Heart right ventricle (tissue), 16 donors: ENCODE measurements around the gene IFNL2. TPM values are rescaled to one million over a fixed set of nuclear protein-coding genes. Genes with fewer than 3 reads are reported as not detected.

Experiments
- ATAC-seq, 8 donors: fragments of 200-7000 bp; cut with Tn5 transposase; one replicate each; pipeline ENCODE4 v1.9.1; 2020; ENCODE audit warnings: mild to moderate bottlenecking in 8 of 8, moderate library complexity in 8 of 8, moderate number of reproducible peaks in 1 of 8
- DNase-seq, 2 donors: peaks; one replicate each; pipeline ENCODE4 v3.0.0-alpha.2; 2020
- H3K27ac ChIP-seq, 10 donors: fragments of 200-600 bp; sonication (generic) in 2 of 10; one replicate each; pipeline versions ENCODE4 v1.5.0 to v1.8.0; 2020 to 2022; ENCODE audit warnings: mild to moderate bottlenecking in 3 of 10
- H3K27me3 ChIP-seq, 7 donors: fragments of 200-600 bp; one replicate each; pipeline ENCODE4 v1.8.0; 2021 to 2022; ENCODE audit warnings: mild to moderate bottlenecking in 2 of 7
- H3K36me3 ChIP-seq, 9 donors: fragments of 200-600 bp; sonication (generic) in 1 of 9; one replicate each; pipeline versions ENCODE4 v1.5.0 to v1.8.0; 2020 to 2022; ENCODE audit warnings: mild to moderate bottlenecking in 2 of 9
- H3K4me1 ChIP-seq, 9 donors: fragments of 200-600 bp; sonication (generic) in 1 of 9; one replicate each; pipeline versions ENCODE4 v1.5.0 to v1.8.0; 2020 to 2022; ENCODE audit warnings: mild to moderate bottlenecking in 4 of 9
- H3K4me3 ChIP-seq, 10 donors: fragments of 200-600 bp; sonication (generic) in 2 of 10; one replicate each; pipeline versions ENCODE4 v1.5.0 to v1.8.0; 2020 to 2022; ENCODE audit warnings: mild to moderate bottlenecking in 7 of 10, moderate library complexity in 2 of 10
- H3K9me3 ChIP-seq, 11 donors: fragments of 200-600 bp in 10 of 11; sonication (generic) in 2 of 11; one replicate each; pipeline versions ENCODE4 v1.5.0 to v1.8.0; 2013 to 2022; ENCODE audit warnings: mild to moderate bottlenecking in 2 of 11, control low read depth in 1 of 11, moderate library complexity in 1 of 11
- CTCF ChIP-seq, 9 donors: fragments of 200-600 bp; sonication (generic) in 2 of 9; IDR thresholded peaks; one replicate each; pipeline versions ENCODE4 v1.5.0 to v1.8.0; 2021 to 2022; ENCODE audit warnings: antibody characterized with exemption in 9 of 9, mild to moderate bottlenecking in 5 of 9, moderate library complexity in 1 of 9
- WGBS, 2 donors: extraction: QIAGEN DNeasy Blood & Tissue Kit; methylation state at CpG; one replicate each; pipeline ENCODE4 v1.1.7; 2013; ENCODE audit warnings: inconsistent platforms in 1 of 2; 5-methylcytosine and 5-hydroxymethylcytosine counted together
- intact Hi-C, 10 donors: fragments of 100-400 bp; cut with DNase I; formaldehyde crosslinking; loops; one replicate each; pipeline versions ENCODE4 v1.11.1 to v1.14.2; 2022
- polyA plus RNA-seq, 2 donors: library from polyadenylated mRNA; stranded (reverse); fragments of 200-250 nt; gene quantifications; one replicate each; pipeline ENCODE4 v1.2.3, GENCODE V29; 2013
- total RNA-seq, 10 donors: library from RNA; stranded (reverse); fragmentation: NEBNext Ultra II Directional in 3 of 10; extraction: Animal tissue kit (Norgen Biotek cat#: 25700) in 3 of 10; gene quantifications; one replicate each; pipeline versions ENCODE4 v1.2.1 to v1.2.4, GENCODE V29; 2021 to 2023
- donor health status: Arrhythmogenic right ventricular cardiomyopathy.
- donor health status: ischemic (EF 13 %, LVEDD 7.1; RV severe dilation, severe dysfunction).
- donor health status: healthy with polysubstance abuse.
- donor health status: DM: no; HTN: yes; CAD: no.
- donor health status: DM: no; HTN: no; CAD: no.
- donor health status: ischemic (EF 25% LVEDD 6.9; RV normal size, moderate dysfunction).
- donor health status: ischemic (EF 25% LVEDD 5.7; RV mildly dilated, moderate dysfunction).
- donor health status: healthy.
- donor health status: DM: yes; HTN: yes; CAD: no.
- donor health status: Ischemic cardiomyopathy.
- donor health status: ischemic (EF 35%, LVEDD 5.7; RV mildly dilated, moderate dysfunction).
- donor health status: nonischemic (EF 11% LVEDD 7.7; RV severe dilation, severe dysfunction).
- donor health status: DM: yes; HTN: yes; CAD: no.
- donor health status: PGD.
- donor health status: ischemic (EF 29% LVEDD 5.4; RV normal size, mild dysfunction).
- donor health status: nonischemic (EF 23%, LVEDD 6.1; RV moderate dilation, normal function).

Gene IFNL2
- total and polyA plus RNA-seq, 12 donors, result not detected

GRCh38 chr19:39318071-39318470, 49.9 kb downstream of the IFNL2 start:
- no peaks in the 10 kb centered on the region for H3K9me3 ChIP-seq
- peaks cover 0 to 23% (median 0%) of the 10 kb centered on the region in 9 donors for H3K36me3 ChIP-seq
- H3K4me1 ChIP-seq, result peaks cover 0 to 4% (median 0%) of the 10 kb centered on the region in 9 donors
- 93 to 96% methylated on average over 5 of the region's 5 CpGs for WGBS, 2 donors
- no peak overlapping the region for H3K27ac ChIP-seq
- no peak overlapping the region for H3K4me3 ChIP-seq
- intact Hi-C loops, result no loop called here
- no peak for TF ChIP-seq CTCF (IDR thresholded peaks at IDR 0.05)
- DNase-seq (no peak), ATAC-seq (no peak)
- H3K27me3 ChIP-seq, result peaks cover 0 to 23% (median 0%) of the 10 kb centered on the region in 7 donors

DNA sequence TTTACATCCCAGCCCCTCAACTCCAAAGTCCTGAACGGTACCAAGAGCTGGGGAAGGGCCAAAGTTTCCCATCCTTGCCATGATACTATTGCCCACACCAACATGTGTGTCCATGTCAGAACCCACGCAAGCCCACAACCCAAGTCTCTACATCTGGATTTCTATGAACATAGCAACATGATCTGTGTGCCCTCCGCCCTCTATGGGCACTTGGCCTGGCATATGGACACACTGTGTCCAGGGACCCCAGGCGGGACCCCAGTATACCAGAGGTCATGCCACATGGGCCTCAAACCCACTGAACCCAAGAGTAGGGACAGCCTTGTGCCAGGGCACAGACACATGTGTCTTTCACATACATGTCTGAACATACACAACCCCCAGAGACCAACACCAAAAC, 50.5 kb downstream of the IFNL2 start:
- ATAC-seq, result no peak

GRCh38 chr19:39319098-39319891, 51.1 kb downstream of the IFNL2 start:
- WGBS, 2 donors, result 86 to 91% methylated on average over 5 of the region's 5 CpGs
- peaks cover 0 to 4% (median 0%) of the 10 kb centered on the region in 9 donors for H3K4me1 ChIP-seq
- ATAC-seq (no peak), DNase-seq (no peak)
- no peak overlapping the region for H3K27ac ChIP-seq
- TF ChIP-seq CTCF (IDR thresholded peaks at IDR 0.05), result no peak
- H3K9me3 ChIP-seq, result no peaks in the 10 kb centered on the region
- intact Hi-C loops, result no loop called here
- peaks cover 0 to 10% (median 0%) of the 10 kb centered on the region in 9 donors for H3K36me3 ChIP-seq
- H3K4me3 ChIP-seq, result no peak overlapping the region
- peaks cover 0 to 23% (median 0%) of the 10 kb centered on the region in 7 donors for H3K27me3 ChIP-seq

More for the DNA sequence above, 50.5 kb downstream of the IFNL2 start:
- 94 to 95% methylated on average over 4 of the region's 4 CpGs for WGBS, 2 donors
- no peak for TF ChIP-seq CTCF (IDR thresholded peaks at IDR 0.05)
- intact Hi-C loops, result no loop called here
- H3K9me3 ChIP-seq, result no peaks in the 10 kb centered on the region
- H3K36me3 ChIP-seq, result peaks cover 0 to 16% (median 0%) of the 10 kb centered on the region in 9 donors
- peaks cover 0 to 4% (median 0%) of the 10 kb centered on the region in 9 donors for H3K4me1 ChIP-seq
- no peak for DNase-seq
- H3K4me3 ChIP-seq, result no peak overlapping the region
- H3K27me3 ChIP-seq, result peaks cover 0 to 23% (median 0%) of the 10 kb centered on the region in 7 donors
- H3K27ac ChIP-seq, result no peak overlapping the region

Other genes with a start within 250 kb of the IFNL2 start
- 10 to 100 TPM; 11.4 to 40.5 (median 21.4) TPM for gene FBXO27, start 235.8 kb upstream of the IFNL2 start, total RNA-seq
- gene FBXO27, start 235.8 kb upstream of the IFNL2 start, polyA plus RNA-seq, result 1 to 10 TPM; 2.3 to 6.6 TPM
- gene ACP7, start 184.0 kb upstream of the IFNL2 start, total RNA-seq, result not detected
- not detected for gene ACP7, start 184.0 kb upstream of the IFNL2 start, polyA plus RNA-seq
- gene PAK4, start 142.6 kb upstream of the IFNL2 start, total RNA-seq, result 10 to 100 TPM; 11.7 to 22.4 (median 16.1) TPM
- 10 to 100 TPM in 1 of 2 donors, 1 to 10 TPM in 1; 8.6 to 19.2 TPM for gene PAK4, start 142.6 kb upstream of the IFNL2 start, polyA plus RNA-seq
- gene NCCRP1, start 71.4 kb upstream of the IFNL2 start, total RNA-seq, result not detected
- gene NCCRP1, start 71.4 kb upstream of the IFNL2 start, polyA plus RNA-seq, result under 1 TPM in 1 of 2 donors, not detected in 1; 0.03 TPM
- gene SYCN, start 64.1 kb upstream of the IFNL2 start, total RNA-seq, result under 1 TPM in 1 of 10 donors, not detected in 9; 0.55 TPM
- gene SYCN, start 64.1 kb upstream of the IFNL2 start, polyA plus RNA-seq, result not detected
- not detected for gene IFNL3, start 23.4 kb upstream of the IFNL2 start, total RNA-seq
- gene IFNL3, start 23.4 kb upstream of the IFNL2 start, polyA plus RNA-seq, result not detected
- gene IFNL4, start 19.5 kb upstream of the IFNL2 start, total RNA-seq, result not detected
- not detected for gene IFNL4, start 19.5 kb upstream of the IFNL2 start, polyA plus RNA-seq
- not detected for gene IFNL1, start 28.0 kb downstream of the IFNL2 start, total RNA-seq
- not detected for gene IFNL1, start 28.0 kb downstream of the IFNL2 start, polyA plus RNA-seq
- under 1 TPM in 9 of 10 donors, not detected in 1; 0.07 to 0.42 (median 0.32) TPM for gene LRFN1, start 52.5 kb downstream of the IFNL2 start, total RNA-seq
- gene LRFN1, start 52.5 kb downstream of the IFNL2 start, polyA plus RNA-seq, result under 1 TPM; 0.14 to 0.29 TPM
- 10 to 100 TPM in 5 of 10 donors, 1 to 10 TPM in 5; 6.9 to 64.2 (median 11.1) TPM for gene GMFG, start 67.6 kb downstream of the IFNL2 start, total RNA-seq
- gene GMFG, start 67.6 kb downstream of the IFNL2 start, polyA plus RNA-seq, result 10 to 100 TPM; 26.9 to 39.6 TPM
- gene SAMD4B, start 74.0 kb downstream of the IFNL2 start, total RNA-seq, result 10 to 100 TPM; 35.5 to 60.4 (median 47.2) TPM
- 10 to 100 TPM; 59.2 to 92.8 TPM for gene SAMD4B, start 74.0 kb downstream of the IFNL2 start, polyA plus RNA-seq
- 10 to 100 TPM; 34.3 to 46.4 (median 38.8) TPM for gene PAF1, start 122.7 kb downstream of the IFNL2 start, total RNA-seq
- 10 to 100 TPM; 24.1 to 48.2 TPM for gene PAF1, start 122.7 kb downstream of the IFNL2 start, polyA plus RNA-seq
- gene MED29, start 123.0 kb downstream of the IFNL2 start, total RNA-seq, result 10 to 100 TPM; 22.9 to 32.3 (median 27.1) TPM
- 10 to 100 TPM; 16.2 to 30.8 TPM for gene MED29, start 123.0 kb downstream of the IFNL2 start, polyA plus RNA-seq
- gene ZFP36, start 138.5 kb downstream of the IFNL2 start, total RNA-seq, result 100 to 1,000 TPM in 2 of 10 donors, 10 to 100 TPM in 8; 22.8 to 194 (median 48.1) TPM
- gene ZFP36, start 138.5 kb downstream of the IFNL2 start, polyA plus RNA-seq, result 10 to 100 TPM; 60.2 to 63.2 TPM
- gene PLEKHG2, start 144.3 kb downstream of the IFNL2 start, total RNA-seq, result 10 to 100 TPM in 9 of 10 donors, 1 to 10 TPM in 1; 8.3 to 23.1 (median 15.1) TPM
- 10 to 100 TPM in 1 of 2 donors, 1 to 10 TPM in 1; 6.9 to 22.7 TPM for gene PLEKHG2, start 144.3 kb downstream of the IFNL2 start, polyA plus RNA-seq
- gene RPS16, start 167.6 kb downstream of the IFNL2 start, total RNA-seq, result 1,000 to 10,000 TPM in 7 of 10 donors, 100 to 1,000 TPM in 3; 936 to 1,726 (median 1,424) TPM
- gene RPS16, start 167.6 kb downstream of the IFNL2 start, polyA plus RNA-seq, result 1,000 to 10,000 TPM in 1 of 2 donors, 100 to 1,000 TPM in 1; 974 to 3,280 TPM
- 10 to 100 TPM; 65.0 to 96.6 (median 84.3) TPM for gene SUPT5H, start 177.2 kb downstream of the IFNL2 start, total RNA-seq
- 100 to 1,000 TPM in 1 of 2 donors, 10 to 100 TPM in 1; 56.2 to 149 TPM for gene SUPT5H, start 177.2 kb downstream of the IFNL2 start, polyA plus RNA-seq
- gene TIMM50, start 212.4 kb downstream of the IFNL2 start, total RNA-seq, result 100 to 1,000 TPM in 1 of 10 donors, 10 to 100 TPM in 9; 67.3 to 111 (median 78.9) TPM
- 100 to 1,000 TPM; 104 to 160 TPM for gene TIMM50, start 212.4 kb downstream of the IFNL2 start, polyA plus RNA-seq
- gene DLL3, start 230.6 kb downstream of the IFNL2 start, total RNA-seq, result not detected
- gene DLL3, start 230.6 kb downstream of the IFNL2 start, polyA plus RNA-seq, result not detected
- not detected for gene SELENOV, start 246.7 kb downstream of the IFNL2 start, total RNA-seq
- gene SELENOV, start 246.7 kb downstream of the IFNL2 start, polyA plus RNA-seq, result not detected